NCI-H82 treated with DMSO at 0.1 percent for 48 hours (cell line): Measurements from ENCODE around the gene ZSWIM3.

Experiments
- DNase-seq: peaks from one replicate; lab custom pipeline; 2025; ENCODE audit not compliant: unreplicated experiment; lab: John Stamatoyannopoulos, UW

ZSWIM3 gene

DNA sequence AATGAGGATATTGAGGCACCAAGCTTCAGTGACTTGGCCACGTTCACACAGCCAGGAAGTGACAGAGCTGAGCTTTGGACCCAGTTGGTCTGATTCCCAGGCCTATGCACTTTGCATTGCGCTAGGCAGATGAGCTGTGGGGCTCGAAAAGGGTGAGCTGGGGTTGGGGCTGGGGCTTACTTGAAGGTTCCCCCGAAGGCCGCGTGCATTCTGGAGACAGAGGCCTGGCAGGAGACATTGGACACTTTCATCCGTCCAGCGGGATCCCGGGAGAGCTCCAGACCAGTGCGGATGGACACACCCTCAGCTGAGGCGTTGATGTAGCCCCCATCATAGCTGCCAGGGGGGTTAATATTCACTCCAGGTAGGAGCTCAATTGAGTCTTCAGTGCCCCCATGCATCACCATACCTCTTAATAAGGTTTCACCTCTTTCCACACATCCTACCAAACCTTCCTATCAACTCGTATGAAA, 52.0 kb downstream of the ZSWIM3 start:
- DNase-seq: no peak

DNA sequence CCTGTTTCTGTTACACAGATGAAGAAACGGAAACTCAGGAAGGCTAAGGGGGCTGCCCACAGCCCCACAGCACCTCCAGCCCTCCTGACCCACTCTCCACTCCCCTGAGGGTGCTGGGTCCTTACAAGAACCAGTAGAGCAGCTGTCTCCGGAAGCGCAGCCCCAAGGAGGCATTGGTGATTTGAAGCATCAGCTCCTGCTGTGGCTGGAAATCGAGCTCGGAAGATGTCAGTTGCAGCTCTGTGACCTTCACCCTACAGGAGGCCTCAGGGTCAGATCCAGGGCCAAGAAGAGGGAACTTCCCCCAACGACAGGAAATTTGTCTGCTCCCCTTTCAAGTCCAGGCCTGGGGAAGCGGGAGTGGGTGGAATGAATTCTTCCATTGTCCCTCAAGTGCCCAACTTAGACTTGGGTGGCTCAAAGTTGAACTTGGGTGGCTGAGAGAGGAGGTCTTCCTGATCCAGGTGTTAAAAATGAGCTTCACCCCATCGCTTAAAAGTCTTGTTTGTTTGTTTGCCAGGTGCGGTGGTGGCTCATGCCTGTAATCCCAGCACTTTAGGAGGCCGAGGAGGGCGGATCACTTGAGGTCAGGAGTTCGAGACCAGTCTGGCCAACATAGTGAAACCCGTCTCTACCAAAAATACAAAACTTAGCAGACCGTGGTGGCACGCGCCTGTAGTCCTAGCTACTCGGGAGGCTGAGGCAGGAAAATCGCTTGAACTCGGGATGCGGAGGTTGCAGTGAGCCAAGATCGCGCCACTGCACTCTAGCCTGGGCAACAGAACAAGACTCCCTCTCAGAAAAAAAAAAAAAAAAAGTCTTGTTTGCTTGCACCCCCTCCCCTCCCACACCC, 52.6 kb downstream of the ZSWIM3 start:
- no peak for DNase-seq

DNA sequence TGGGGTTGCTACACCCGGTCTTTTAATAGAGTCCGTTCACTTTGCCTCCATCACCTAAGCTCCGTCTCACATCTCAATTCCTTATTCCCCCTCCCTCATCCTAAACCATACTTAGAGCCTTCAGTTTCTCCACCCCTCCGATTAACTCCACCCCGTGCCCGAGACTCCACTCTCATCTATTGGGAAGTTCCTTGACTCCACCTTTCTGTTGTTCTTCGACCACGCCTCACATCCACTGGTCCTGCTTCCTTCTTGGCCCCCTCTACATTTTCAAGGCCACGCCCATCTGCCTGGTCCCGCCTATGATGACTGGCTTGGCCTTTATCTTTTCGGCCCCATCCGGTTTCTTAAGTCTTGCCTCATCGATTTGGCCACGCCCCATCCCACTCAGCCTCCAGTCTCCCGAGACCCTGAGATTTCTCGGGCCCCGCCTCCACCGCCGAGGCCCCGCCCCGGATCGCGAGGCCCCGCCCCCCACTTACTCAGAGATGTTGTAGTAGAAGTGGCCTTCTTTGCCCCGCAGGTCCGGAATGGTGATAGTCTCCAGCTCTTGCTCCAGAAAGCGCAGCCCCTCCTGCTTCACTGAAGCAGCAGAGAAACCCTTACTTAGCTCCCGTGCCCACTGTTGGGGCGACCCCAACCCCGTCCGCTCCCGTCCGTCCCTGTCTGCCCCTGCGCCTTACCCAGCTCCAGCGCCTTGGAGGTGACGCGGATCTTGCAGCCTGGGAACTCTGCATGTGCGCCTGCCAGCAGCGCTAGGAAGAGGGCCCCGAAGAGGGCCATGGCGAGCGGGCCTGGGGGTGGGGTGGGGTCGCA, 53.5 kb downstream of the ZSWIM3 start:
- peak; percentile 100 for DNase-seq

- peak; percentile 63 for DNase-seq
Observed at GRCh38 chr20:45911486-45912343, 54.3 kb downstream of the ZSWIM3 start, which contains the start of gene PLTP. PLTP (minus strand) TSS chr20:45912155; CDS start chr20:45911452, 703 bp downstream.

DNA sequence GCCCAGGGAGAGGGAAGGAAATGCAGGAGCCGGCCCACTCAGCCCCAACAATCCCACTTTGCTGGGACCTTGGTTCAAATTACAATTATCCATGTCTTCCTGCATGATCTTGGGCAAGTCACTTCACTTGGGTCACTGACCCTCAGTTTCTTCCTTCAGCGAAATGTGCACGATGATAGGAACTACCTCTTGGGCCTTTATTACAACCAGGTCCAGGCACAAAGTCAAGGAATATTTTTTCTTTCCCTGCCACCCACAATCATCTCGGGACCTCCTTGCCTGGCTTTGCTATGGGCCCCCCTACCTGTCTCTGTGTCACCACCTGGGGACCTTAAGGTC, 54.9 kb downstream of the ZSWIM3 start:
- DNase-seq: no peak

DNA sequence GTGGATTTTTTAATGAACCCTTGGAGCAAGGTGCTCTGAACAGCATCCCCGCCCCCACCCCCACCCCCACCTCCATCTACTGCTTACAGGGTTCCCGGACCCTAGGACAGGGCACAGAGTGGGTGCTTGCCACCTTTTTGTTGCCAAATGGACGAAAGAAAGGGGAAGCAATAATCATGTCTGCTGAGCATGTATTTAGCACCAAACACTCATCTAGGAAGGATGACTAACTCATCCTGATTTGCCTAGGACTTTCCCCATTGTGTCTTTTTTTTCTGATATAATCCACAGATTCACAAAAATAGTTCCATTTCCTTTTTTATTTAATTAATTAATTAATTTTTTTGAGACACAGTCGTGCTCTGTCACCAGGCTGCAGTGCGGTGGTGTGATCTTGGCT, 55.7 kb downstream of the ZSWIM3 start:
- DNase-seq: no peak

GRCh38 chr20:45917790-45918141, 60.4 kb downstream of the ZSWIM3 start:
- DNase-seq: peak; percentile 47

DNA sequence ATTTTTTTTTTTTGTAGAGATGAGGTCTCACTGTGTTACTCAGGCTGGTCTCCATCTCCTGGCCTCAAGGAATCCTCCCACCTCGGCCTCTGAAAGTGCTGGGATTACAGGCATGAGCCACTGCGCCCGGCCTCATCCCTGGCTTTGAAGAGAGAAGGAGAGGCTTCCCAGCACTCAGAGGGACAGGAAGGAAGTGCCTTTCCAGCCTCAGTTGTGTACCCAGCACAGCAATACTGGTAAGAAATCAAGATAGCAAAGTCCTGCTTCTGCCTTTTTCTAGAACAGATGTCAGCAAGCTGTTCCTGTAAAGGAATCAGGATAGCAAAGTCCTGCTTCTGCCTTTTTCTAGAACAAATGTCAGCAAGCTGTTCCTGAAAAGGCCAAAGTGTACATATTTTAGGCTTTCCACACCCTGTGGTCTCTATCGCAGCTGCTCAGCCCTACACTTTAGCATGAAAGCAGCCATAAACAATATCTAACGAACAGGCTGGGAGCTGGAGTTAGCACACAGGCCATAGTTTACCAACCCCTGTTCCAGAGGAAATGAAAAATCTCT, 60.8 kb downstream of the ZSWIM3 start:
- no peak for DNase-seq

GRCh38 chr20:45918779-45919537, 61.5 kb downstream of the ZSWIM3 start:
- DNase-seq: no peak

GRCh38 chr20:45919542-45920399, 62.4 kb downstream of the ZSWIM3 start:
- no peak for DNase-seq

DNA sequence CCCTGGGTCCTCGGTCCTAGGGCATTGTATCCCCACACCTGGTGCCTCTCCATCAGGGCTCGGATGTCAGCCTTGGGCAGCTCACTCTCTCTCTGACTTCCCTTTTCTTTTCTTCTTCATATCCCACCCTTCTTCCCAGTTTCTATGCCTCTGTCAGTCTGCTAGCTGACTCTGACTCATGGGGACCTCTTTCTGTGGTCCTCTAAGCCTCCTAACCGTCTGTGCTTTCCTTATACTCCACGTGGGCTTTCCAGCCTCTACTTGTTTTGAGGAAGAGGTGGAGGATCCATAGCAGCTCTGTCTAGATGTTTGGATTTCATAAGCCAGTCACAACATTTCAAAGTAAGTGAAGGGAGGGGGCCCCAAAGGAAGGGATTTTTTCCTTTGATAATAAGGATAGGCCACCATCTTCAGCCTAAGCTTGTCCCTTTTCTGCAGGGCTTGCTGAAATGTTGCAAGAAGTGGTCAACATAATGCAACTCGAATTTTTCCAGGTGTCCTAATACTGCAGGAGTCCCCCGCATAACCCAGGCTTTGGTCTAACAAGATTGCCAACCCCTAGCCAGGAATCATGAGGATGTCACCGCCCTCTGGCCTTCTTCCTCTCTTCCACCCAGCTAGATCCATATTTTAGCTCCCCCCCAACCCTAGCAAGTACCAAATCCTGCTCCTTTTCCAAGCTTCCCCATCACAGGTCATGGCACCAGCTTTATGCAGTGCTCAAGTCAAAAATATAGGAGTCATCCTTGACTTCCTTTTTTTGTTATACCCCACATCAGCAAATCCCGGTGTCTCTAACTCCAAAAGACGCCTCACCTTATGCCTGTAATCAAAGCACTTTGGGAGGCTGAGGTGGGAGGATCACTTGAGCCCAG, 63.3 kb downstream of the ZSWIM3 start:
- no peak for DNase-seq

DNA sequence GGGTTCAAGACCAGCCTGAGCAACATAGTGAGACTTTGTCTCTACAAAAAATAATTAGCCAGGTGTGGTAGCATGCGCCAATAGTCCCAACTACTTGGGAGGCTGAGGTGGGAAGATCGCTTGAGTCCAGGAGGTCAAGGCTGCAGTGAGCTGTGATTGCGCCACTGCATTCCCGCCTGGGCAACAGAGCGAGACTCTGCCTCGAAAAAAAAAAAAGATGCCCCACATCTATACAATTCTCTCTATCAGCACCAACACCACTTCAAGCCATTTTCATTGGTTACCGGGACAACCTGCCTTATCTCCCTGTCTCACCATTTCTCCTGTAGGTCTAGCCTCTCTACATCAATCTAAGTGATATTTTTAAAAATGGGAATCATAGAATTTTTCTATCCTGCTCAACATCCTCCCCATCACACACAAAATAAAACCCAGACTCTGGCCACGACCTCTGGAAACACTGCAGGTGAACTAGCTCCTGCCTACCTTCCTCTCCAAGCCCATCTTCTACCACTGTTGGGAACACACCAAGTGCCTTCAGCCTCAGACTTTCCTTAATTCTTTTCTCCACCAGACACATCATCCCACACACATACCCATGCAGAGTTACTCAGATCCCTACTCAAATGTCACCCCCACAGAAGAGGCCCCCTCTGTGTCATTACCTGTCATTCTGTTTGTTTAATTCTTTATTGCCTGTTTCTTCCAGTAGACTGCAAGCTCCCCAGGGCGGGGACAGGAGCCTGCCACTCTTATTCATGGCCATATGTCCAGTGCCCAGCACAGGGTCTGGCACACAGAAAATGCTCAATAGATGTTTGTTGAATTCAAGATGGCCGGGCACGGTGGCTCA, 64.1 kb downstream of the ZSWIM3 start:
- no peak for DNase-seq

DNA sequence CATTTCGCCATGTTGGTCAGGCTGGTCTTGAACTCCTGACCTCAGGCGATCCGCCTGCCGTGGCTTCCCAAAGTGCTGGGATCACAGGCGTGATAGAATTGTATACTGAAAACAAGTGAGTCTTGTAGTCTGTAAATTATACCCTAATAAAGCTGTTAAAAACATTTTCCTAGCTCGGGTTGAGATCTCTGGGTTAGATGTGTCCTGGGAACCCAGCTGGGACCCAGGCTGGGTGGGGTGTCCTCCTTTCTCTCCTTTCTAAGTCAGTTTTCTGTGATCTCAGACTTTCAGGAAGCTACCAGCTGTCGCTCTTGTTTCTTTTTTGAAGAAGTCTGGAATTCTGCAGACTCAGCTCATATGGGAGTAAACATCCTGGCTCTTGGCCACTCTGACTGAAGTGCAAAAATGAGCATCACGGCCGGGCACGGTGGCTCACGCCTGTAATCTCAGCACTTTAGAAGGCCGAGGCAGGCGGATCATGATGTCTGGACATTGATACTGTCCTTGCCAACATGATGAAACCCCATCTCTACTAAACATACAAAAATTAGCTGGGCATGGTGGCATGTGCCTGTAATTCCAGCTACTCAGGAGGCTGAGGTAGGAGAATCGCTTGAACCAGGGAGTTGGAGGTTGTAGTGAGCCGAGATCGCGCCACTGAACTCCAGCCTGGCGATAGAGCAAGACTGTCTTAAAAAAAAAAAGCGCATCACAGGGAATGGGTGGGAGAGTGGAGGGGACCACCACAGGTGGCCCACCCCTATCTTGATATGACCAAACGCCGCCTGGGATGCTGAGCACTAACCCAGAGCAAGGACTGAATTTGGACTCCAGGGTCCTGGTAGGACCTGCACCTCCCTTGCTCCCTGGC, 67.2 kb downstream of the ZSWIM3 start:
- no peak for DNase-seq

DNA sequence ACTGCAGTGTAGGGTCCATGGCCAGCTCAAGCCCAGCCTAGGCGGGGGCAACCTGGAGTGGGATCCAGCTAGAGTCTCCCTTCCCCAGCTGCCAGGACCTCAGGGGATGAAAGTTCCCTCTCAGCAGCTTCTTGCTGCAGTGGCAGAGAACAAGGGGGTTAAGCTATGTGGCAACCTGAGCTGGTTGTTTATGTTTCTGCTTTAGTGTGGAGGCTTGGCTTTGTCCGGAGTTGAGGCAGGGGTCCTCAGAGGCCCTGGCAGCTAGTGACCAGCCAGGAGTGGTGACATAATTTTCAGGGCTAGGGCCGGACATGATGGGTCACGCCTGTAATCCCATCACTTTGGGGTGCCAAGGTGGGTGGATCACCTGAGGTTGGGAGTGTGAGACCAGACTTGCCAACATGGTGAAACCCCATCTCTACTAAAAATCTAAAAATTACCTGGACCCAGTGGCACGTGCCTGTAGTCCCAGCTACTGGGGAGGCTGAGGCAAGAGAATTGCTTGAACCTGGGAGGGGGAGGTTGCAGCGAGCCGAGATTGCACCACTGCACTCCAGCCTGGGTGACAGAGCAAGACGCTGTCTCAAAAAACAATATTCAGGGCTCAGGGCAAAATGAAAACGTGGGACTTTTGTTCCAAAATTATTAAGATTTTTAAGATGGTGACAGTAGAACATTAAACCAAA, 68.5 kb downstream of the ZSWIM3 start:
- no peak for DNase-seq

GRCh38 chr20:45926731-45927070, 69.3 kb downstream of the ZSWIM3 start:
- DNase-seq: no peak
